ENCODE measurements around the gene PROKR1.
"Not testable (repeated sequence)": the region's sequence is repeated elsewhere in the genome, so short reads cannot be mapped to it uniquely, and the experiment has no call there.

PROKR1 gene

DNA sequence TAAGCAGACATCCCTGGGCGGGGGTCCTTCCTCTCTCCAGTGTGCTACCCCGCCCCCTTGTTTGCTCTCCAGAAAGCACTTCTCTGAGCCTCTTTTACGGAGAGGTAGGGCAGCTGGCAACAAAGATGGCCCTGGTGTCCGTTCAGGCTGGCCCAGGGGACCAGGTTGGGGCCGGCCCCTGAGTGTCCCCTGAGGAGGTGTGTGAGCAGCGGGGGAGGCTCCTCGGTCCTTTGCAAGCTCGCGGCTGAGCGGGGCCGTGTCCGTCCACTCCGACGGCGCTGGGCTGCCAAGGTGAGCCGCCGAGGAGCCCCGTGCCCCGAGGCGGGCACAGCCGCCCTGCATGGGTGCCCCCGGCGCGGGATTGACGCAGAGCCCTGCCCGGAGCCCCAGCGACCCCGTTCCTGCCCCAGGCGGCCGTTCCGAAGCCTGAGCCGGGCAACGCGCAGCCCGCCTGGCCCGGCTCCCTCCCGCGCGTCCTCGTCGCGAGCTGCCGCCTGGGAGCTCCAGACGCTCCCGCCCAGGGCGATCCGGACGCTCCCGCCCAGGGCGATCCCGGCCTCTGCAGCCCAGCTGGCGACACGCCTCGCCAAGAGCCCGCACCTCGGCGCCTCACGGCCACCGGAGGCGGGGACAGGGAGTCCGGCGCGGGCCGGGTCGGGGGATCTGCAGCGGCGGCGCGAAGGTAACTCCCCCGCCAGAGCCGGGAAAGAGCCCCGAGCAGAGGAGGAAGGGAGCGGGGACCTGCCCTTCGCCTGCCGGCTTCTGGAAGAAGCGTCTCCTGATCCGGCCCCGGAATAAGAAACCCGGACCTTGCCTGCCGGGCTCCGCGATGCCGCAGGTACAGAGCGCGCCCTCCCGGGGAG, at the start of gene PROKR1:
Gene PROKR1 (plus strand): TSS at position 569 of the 863 bp plus-strand sequence. CDS start 2,243 bp downstream, outside the sequence.
- DNase-seq (ENCODE audit: low read depth, low spot score) = no peak

DNA sequence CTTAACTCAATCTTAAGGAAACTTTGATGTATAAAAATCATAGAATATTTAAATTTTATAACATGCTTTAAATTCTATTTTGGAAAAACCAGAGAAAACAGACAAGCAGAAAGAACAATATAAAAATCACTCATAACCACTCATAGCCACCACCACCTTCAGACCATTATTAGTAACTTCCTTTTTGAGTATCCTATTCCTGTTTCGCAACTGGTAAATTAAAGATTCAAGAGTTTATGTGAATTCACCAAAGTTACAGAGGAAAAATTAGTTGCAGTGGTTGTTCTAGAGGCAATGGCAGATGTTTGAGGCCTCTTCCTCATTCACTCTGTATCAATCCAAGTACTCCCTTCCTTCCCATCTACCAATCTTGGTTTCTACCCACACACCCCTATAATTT, 49.3 kb upstream of the PROKR1 start:
- no peak for DNase-seq (ENCODE audit: low read depth, low spot score)

DNA sequence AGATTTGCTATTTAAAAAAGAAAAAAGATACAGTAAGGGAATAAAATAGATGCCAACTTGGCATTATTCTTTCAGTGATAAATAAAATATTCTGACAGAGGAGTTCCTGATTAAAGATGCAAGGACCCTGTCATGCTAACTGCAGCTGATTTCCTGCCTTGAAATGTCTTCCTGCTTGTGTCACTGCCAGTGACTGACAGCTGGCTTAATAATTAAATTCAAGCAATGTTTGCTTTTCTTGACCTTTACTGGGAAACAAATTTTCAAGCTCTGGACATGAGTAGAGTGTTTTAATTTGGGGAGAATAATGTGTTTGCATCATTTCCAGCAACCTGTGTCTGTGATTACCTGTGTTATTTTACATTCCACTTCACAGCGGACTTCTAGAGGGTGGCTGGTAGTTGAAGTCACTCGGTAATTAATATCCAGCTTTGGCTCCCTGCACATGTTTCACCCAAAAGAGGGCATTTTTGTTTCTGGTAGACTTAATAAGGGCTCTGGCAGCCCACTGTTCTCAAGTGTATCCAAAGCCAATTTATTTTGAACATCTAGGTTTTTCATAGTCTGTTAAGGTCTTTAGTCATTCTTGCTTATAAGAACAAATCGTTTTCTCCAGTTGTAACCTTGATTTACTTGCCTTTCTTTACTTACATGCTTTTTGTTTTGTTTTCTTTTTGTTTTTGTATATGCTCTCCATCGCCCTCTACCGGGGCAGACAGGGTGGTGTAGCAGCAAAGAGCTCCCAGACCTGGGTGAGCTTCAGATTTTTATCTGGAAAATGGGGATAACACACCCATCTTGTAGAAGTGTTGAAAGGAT, 48.5 kb upstream of the PROKR1 start:
- no peak for DNase-seq (ENCODE audit: low read depth, low spot score)

DNA sequence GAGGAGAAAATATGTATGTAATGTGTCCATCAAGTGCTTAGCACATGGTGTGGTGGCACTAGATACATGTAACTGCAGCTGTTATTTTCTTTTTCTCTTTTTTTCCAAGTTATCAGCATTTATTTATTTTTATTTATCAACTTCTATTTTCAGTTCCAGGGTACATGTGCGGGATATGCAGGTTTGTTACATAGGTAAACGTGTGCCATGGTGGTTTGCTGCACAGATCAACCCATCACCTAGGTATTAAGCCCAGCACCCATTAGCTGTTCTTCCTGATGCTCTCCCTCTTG, 47.9 kb upstream of the PROKR1 start:
- not testable (repeated sequence) for DNase-seq (ENCODE audit: low read depth, low spot score)

DNA sequence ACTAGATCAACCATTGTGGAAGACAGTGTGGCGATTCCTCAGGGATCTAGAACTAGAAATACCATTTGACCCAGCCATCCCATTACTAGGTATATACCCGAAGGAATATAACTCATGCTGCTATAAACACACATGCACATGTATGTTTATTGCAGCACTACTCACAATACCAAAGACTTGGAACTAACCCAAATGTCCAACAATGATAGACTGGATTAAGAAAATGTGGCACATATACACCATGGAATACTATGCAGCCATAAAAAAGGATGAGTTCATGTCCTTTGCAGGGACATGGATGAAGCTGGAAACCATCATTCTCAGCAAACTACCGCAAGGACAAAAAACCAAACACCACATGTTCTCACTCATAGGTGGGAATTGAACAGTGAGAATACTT, 42.9 kb upstream of the PROKR1 start:
- not testable (repeated sequence) for DNase-seq (ENCODE audit: low read depth, low spot score)

DNA sequence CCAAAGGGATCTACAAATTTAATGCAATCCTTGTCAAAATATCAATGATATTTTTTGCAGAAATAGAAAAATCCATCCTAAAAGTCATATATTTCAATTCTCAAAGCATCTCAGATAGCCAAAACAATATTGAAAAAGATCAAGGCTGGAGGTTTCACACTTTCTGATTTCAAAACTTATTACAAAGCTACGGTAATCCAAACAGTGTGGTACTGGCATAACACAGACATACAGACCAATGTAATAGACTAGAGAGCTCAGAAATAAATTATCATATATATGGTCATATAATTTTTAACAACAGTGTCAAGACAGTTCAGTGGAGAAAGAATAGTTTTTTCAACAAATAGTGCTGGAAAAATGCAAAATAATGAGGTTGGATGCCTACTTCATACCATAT, 40.3 kb upstream of the PROKR1 start:
- no peak for DNase-seq (ENCODE audit: low read depth, low spot score)

DNA sequence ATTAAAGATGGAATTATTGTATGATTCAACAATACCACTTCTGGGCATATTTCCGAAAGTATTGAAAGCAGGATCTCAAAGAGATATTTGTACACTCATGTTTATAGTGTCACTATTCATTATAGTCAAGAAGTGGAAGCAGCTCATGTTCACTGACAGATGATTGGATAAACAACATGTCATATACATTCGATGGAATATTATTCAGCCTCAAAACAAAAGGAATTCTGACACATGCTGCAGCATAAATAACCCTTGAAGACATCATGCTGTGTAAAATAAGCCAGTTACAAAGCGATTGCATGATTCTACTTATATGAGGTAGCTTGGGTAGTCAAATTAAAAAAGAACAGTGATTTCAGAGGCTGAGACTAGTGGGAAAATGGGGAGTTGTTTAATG, 39.3 kb upstream of the PROKR1 start:
- DNase-seq (ENCODE audit: low read depth, low spot score) = no peak

DNA sequence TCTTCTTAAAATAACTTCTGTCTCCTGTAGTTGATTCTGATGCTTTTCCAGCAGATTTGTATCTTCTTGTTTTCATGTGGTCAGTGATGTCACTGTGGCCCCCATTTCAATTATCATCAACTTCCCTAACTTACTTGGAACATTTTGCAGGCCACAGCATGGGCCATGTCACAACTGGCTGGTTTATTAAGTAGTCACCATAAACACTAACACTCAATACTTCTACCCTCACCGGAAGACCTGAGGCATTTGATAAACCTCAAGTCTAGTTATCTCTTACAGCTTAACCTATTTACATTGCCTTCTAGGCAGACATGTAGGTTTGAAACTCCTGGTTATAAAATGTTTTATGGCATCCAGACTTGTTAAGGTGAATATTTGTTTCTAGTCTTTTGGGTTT, 37.4 kb upstream of the PROKR1 start:
- DNase-seq (ENCODE audit: low read depth, low spot score) = no peak

DNA sequence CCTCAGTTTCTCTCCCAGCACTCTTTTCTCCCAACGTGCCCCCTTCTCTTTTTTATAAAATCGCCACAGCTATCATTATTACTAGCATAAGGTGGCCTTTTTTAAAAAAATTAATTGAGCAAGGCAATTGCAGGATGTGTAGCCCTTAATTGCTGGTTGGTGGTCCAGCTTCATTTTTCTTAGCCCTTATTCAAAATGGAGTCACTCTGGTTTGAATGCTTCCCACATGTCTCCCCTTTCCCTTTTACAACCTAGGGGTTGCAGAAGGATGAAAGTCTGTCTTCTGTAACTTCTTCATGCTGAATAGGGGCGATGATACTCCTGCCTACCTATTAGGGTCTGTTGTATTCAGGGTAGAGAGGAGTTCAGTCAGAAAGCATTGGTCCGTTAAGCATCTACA, 36.6 kb upstream of the PROKR1 start:
- DNase-seq (ENCODE audit: low read depth, low spot score) = no peak

DNA sequence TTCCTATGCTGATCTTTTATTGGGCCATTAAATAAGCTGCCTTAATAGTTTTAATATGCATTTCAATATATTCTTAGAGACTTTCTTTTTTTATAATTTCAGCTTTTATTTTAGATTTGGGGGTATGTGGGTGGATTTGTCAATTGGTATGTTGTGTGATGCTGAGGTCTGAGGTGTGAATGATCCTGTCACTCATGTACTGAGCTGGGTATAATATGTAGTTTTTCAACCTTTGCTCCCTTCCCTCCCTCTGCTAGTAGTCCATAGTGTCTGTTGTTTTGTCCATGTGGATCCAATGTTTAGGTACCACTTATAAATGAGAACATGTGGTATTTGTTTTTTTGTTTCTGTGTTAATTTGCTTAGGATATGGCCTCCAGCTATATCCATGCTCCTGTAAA, 35.5 kb upstream of the PROKR1 start:
- no peak for DNase-seq (ENCODE audit: low read depth, low spot score)

DNA sequence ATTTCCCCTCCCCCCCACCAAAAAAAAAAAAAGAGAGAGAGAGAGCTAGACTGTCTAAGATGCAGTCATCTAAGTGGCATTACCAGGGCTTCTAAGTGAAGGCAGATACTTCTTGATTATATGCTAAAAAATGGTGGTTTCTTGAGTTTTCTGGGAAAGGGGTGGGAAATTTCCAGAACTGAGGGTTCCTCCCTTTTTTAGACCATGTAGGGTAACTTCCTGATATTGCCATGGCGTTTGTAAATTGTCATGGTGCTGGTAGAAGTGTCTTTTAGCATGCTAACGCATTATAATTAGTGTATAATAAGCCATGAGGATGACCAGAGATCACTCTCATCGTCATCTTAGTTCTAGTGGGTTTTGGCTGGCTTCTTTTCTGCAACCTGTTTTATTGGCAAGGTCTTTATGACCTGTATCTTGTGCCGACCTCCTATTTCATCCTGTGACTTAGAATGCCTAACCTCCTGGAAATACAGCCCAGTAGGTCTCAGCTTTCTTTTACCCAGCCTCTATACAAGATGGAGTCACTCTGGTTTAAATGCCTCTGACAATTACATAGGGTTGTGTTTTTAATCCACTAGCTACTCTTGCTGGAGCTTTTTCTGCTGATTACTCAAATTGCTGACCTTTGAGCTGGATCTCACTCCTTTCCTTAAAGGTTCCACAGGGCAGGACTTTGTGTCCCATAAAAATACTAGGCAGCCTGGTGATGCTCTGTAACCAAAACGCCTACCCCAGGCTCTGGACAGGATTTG, 30.4 kb upstream of the PROKR1 start:
- DNase-seq (ENCODE audit: low read depth, low spot score) = no peak

DNA sequence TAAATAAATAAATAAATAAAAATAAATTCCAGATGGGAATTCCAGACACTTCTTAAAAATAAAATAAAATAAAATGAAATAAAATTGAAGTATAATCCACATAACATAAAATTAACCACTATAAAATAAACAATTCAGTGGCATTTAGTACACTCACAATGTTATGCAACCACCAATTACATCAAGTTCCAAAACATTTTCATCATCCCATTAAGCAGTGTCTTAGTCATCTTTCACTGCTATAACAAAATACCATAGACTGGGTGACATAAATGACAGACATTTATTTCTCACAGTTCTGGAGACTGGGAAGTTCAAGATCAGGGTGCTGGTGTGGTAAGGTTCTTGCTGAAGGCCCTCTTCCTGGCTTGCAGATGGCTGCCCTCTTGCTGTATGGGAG, 22.6 kb upstream of the PROKR1 start:
- DNase-seq (ENCODE audit: low read depth, low spot score) = no peak

DNA sequence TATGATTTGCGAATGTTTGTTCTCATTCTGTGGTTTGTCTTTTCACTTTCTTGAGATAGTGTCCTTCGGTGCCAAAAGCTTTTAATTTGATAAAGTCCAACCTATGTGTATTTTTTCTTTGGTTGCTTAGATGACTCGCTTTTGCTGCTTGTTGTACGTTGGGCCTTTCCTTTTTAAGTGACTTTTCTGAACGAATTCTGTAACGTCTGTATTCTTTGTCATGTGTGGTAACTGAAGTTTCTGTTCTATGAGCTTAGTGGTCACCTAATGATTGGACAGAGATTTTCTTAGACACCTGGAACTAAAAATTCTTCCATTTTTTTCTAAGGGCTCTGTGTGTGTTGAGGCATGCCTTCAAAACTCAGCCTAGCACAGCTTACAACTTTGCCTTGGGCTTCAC, 19.6 kb upstream of the PROKR1 start:
- no peak for DNase-seq (ENCODE audit: low read depth, low spot score)

DNA sequence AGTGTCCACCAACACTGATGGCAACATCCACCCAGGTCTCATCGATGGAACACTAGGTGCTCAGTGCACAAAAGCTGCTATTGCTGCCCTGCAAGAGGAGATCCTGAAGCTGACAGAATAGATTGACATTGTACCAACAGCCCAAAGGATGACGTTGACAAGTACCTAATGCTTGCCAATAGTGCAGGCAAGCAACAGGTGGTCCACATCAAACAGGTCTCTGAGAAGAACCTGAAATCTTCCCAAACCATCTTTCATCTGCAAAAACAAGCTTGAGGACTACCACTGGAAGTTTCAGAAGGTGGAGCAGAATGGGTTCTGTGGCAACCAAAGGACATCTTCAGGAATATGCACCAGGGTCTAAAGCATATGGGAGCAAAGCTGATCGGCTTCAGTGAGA, 15.8 kb upstream of the PROKR1 start:
- DNase-seq (ENCODE audit: low read depth, low spot score) = no peak

DNA sequence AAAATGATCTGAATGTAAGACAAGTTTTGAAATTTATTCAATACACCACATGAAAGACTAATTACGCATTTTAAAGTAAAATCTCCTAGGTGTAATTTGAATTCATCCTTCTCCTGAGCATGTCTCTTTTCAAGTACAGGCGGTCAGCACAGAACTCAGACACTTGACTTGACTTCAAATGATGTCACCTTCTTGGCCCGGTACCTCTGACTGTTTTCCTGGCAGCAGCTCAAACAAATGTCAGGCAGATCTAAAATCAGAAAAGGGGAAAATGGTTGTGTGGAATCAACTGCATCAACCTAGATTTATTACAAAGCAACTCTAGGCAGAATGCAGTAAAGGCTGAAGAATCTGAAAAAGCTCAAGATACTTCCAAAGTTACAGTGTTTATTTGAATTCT, 11.4 kb upstream of the PROKR1 start:
- no peak for DNase-seq (ENCODE audit: low read depth, low spot score)

DNA sequence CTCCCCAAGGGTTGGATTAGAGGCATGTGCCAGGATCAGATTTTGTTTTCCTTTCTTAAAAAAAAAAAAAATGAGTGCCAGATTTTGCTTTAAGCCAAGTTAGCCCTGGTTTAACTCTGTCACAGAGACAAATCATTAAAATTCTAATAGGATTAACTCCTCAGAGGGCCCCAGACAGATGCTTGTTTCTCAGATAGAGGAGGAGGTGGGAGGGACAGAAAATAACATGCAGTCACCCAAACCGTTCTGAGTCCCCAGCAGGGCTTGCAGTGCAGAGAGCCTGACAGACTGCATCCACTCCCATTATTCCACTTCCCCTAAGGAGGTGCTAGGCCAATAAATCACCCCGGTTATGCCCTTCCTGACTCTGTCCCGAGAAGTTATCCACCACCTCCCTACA, 6.3 kb upstream of the PROKR1 start:
- DNase-seq (ENCODE audit: low read depth, low spot score) = no peak

DNA sequence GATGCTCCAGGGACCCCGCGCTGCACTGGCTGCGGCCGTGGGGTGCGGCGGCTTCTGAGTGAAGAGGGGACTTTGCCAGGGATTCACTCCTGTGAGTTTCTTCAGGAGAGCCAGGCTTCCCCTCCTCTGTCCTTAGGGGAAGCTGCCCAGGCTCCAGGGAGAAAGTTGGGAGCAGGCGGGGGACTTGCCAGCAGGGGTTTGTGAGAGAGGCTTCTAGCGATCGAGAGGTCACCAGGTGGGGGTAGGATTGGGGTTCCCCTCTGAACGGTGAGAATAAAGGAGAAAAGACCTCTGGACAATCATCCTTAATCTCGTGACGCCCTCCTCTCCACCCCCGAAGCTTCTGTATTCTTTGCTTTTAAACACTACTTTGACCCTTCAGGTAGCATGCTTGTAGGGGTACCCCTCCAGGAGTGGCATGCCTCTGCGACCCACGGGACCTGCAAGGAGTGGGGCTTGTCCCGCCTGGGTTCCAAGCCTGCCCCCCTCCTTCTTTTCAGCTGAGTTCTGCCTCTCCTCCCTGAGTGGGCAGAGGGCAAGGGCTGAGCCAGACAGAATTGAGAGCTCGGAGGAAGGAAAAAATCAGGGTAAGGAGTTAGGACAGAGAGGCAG, 601 bp downstream of the PROKR1 start:
- no peak for DNase-seq (ENCODE audit: low read depth, low spot score)

DNA sequence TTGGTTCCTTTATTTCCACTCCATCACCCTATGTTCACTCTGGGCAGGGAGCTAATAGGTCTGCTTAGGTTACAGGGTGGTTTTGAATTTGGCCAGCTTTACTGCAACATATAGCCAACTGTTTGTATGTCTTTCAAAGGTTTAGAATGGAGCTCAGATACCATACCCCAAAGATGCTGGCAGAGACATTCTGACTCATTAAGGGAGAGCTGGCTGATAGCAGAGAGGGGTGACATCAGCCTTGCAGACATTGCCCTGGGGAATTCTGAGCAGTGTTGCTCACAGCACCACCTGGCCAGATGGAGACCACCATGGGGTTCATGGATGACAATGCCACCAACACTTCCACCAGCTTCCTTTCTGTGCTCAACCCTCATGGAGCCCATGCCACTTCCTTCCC, 2.1 kb downstream of the PROKR1 start:
- no peak for DNase-seq (ENCODE audit: low read depth, low spot score)

DNA sequence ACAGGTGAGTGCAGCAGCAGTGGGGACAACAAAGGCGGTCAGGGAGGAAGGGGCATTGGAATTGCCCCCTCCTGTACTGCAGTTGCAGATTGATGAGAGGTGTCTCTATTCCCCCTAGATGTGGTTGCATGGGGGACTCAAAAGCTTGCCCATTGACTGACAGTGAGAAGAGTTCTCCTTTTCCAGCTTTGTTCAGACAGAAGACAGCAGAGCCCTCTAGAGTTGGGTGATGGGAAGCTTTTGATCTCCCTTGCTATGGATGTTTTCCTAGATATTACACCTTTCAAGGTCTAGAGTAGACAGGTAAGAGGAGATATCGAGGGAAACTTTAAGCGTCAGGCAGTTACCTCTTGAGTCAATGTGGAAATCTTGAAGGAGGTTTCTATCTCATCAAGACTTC, 2.9 kb downstream of the PROKR1 start:
- no peak for DNase-seq (ENCODE audit: low read depth, low spot score)

DNA sequence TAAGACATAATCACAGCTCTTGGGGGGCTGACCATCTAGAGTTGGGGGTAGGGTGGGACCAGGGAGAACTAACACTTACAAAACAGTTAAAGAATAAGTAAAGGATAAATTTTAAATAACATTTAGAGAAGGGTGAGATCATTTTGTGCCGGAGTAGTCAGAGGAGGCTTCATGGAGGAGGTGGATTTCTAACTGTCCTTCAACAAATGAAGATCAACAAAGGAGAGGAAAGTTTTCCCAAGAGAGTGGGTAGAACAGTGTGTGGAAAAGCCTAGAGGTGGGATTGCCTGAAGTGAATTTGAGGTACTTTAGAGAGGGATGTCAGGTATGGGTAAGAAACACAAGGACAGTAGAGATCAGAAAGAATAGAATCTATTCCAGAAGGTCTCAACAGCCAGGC, 7.3 kb downstream of the PROKR1 start:
- no peak for DNase-seq (ENCODE audit: low read depth, low spot score)

DNA sequence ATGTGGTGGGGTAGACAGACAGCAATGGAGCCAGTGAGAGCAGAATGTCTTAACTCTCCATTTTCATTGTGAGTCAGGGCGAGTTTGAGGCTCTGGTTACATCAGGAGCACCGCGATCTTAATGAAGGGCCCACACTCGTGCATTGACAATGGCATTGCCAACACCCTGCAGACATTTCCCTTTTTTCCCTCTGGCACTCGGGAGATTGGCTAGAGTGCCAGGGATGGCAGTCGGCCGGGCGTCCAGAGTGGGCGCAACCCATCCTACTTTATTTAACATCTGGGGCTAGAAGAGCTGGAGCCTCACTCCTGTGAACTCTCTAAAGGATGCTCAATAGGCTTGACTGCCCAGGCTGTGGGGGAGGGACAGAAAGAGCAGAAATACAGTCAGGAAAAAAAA, 9.7 kb downstream of the PROKR1 start:
- DNase-seq (ENCODE audit: low read depth, low spot score) = no peak

DNA sequence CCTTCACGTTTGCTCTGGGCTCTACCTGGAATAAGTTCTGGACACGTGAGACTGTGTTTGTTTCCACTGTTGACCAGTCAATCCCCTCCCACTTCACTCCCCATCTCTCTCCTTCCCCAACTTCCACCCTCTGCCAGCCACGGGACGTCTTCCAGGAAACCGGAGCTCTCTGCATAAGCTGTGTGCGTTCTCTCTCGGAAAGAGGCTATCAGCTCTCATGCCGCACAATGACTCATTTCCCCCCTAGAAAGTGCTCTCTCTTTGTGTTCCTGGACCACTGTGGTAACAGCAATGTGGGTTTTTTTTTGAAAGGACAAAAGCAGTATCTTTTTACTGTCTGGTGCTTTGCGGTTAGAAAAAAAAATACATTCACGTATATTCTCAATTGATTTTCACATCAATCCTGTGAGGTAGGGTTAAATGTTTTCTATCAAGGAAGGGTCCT, 10.2 kb downstream of the PROKR1 start:
- DNase-seq (ENCODE audit: low read depth, low spot score) = no peak
